Stimulated activated CD8-positive, alpha-beta memory T cell treated with anti-CD3 and anti-CD28 coated beads, Interleukin-7, amount 100 ng/mL, for 4 hours (primary cell): ENCODE measurements around the gene CETP.

ENCODE experiments used
- DNase-seq, 2 donors: peaks; one replicate each; pipeline ENCODE4 v3.0.0-alpha.2; 2020; ENCODE audit warnings: low read depth in 2 of 2

CETP gene

GRCh38 chr16:56961851-56962281 lies at the start of gene CETP:
TSS of gene CETP (plus strand) at chr16:56961950. CDS start at chr16:56961980, 30 bp downstream.
- DNase-seq = no peak

- DNase-seq = no peak
Observed at GRCh38 chr16:56912746-56913708, 48.7 kb upstream of the CETP start.

GRCh38 chr16:56914896-56915295 lies 46.9 kb upstream of the CETP start:
- DNase-seq = no peak

GRCh38 chr16:56915336-56916119 lies 46.2 kb upstream of the CETP start:
- DNase-seq = no peak

- DNase-seq = no peak
Observed at GRCh38 chr16:56916571-56917403, 45.0 kb upstream of the CETP start.

GRCh38 chr16:56918467-56919012 lies 43.2 kb upstream of the CETP start:
- no peak for DNase-seq

- no peak for DNase-seq
Observed at GRCh38 chr16:56919099-56919800, 42.5 kb upstream of the CETP start.

- no peak for DNase-seq
Observed at GRCh38 chr16:56921571-56921970, 40.2 kb upstream of the CETP start.

- no peak for DNase-seq
Observed at GRCh38 chr16:56923481-56924091, 38.2 kb upstream of the CETP start.

- DNase-seq = no peak
Observed at GRCh38 chr16:56927471-56927870, 34.3 kb upstream of the CETP start.

GRCh38 chr16:56929639-56930038 lies 32.1 kb upstream of the CETP start:
- no peak for DNase-seq

- DNase-seq = no peak
Observed at GRCh38 chr16:56930486-56931270, 31.1 kb upstream of the CETP start.

- no peak for DNase-seq
Observed at GRCh38 chr16:56931271-56931891, 30.4 kb upstream of the CETP start.

GRCh38 chr16:56931892-56932720 lies 29.6 kb upstream of the CETP start, which contains the start of gene HERPUD1:
TSS of gene HERPUD1 (plus strand) at chr16:56932142. CDS start at chr16:56932245, 103 bp downstream.
- peak; percentile 97 to 99 for DNase-seq

GRCh38 chr16:56932721-56933619 lies 28.8 kb upstream of the CETP start:
- DNase-seq = peak in 1 of 2 donors; percentile 21

GRCh38 chr16:56933828-56934598 lies 27.7 kb upstream of the CETP start:
- DNase-seq = no peak
